Panc1 (cell line): Measurements from ENCODE around the gene POLR3GL. TPM values are rescaled to one million over a fixed set of nuclear protein-coding genes. Genes with fewer than 3 reads are reported as not detected.

Experiments
- ATAC-seq: fragments of 200-7000 bp; cut with Tn5 transposase; 2 replicates; pipeline ENCODE4 v1.9.1; 2020; ENCODE audit warnings: mild to moderate bottlenecking, moderate library complexity
- BruUV-seq: library from RNA; stranded (reverse); fragments of 400-500 nt; replicated peaks from 2 replicates; lab custom pipeline; 2021; lab: Mats Ljungman, UMichigan
- CTCF ChIA-PET: fragments of 300-600 bp; sonication (Branson Sonifier 250); formaldehyde crosslinking; loops from one replicate; lab custom pipeline; 2022; ENCODE audit warnings: antibody characterized with exemption; lab: Charles Lee
- POLR2A ChIA-PET: fragments of 300-600 bp; sonication (Branson Sonifier 250); formaldehyde crosslinking; loops from one replicate; lab custom pipeline; 2022; ENCODE audit warnings: antibody characterized with exemption; lab: Charles Lee
- DNase-seq: peaks from one replicate; pipeline ENCODE4 v3.0.0-alpha.2; 2010; ENCODE audit warnings: low read depth, low spot score
- H3K27ac ChIP-seq: 2 replicates; pipeline ENCODE4 v1.5.1; 2011; ENCODE audit warnings: mild to moderate bottlenecking, low read length, inconsistent platforms
- H3K27me3 ChIP-seq: fragments of 200-500 bp; sonication (Bioruptor generic); 2 replicates; pipeline ENCODE4 v1.6.0; 2014; ENCODE audit warnings: low read length, inconsistent platforms; ENCODE audit not compliant: control insufficient read depth, insufficient read depth
- H3K36me3 ChIP-seq: fragments of 200-500 bp; sonication (Bioruptor generic); 2 replicates; pipeline ENCODE4 v1.5.1; 2014; ENCODE audit warnings: inconsistent platforms, mild to moderate bottlenecking, low read length, moderate library complexity; ENCODE audit not compliant: control insufficient read depth, insufficient read depth
- H3K4me1 ChIP-seq: 2 replicates; pipeline ENCODE4 v1.5.1; 2011; ENCODE audit warnings: inconsistent platforms, mild to moderate bottlenecking, low read length, moderate library complexity; ENCODE audit not compliant: control insufficient read depth, insufficient read depth
- H3K4me3 ChIP-seq, 2 experiments: 2 replicates each; pipeline ENCODE4 v1.5.1; 2011 to 2012; ENCODE audit warnings: low read depth in 2 of 2, low read length in 2 of 2, mild to moderate bottlenecking in 2 of 2, inconsistent platforms in 1 of 2, moderate library complexity in 1 of 2
- H3K9me3 ChIP-seq: fragments of 200-500 bp; sonication (Bioruptor generic); 2 replicates; pipeline ENCODE4 v1.5.1; 2014; ENCODE audit warnings: low read depth, mild to moderate bottlenecking, inconsistent platforms, low read length, moderate library complexity; ENCODE audit not compliant: control insufficient read depth, insufficient read depth
- POLR2AphosphoS5 ChIP-seq: IDR thresholded peaks from 2 replicates; pipeline ENCODE4 v1.6.1; 2012; ENCODE audit warnings: mild to moderate bottlenecking, low read depth, low read length, moderate library complexity
- REST ChIP-seq, 2 experiments: IDR thresholded peaks; 2 replicates each; pipeline ENCODE4 v1.6.1; 2011 to 2012; ENCODE audit warnings: low read depth in 2 of 2, control low read depth in 1 of 2, low read length in 1 of 2, mild to moderate bottlenecking in 1 of 2, moderate library complexity in 1 of 2; ENCODE audit not compliant: insufficient read depth in 1 of 2
- SIN3A ChIP-seq: IDR thresholded peaks from 2 replicates; pipeline ENCODE4 v1.6.1; 2012; ENCODE audit warnings: low read depth, mild to moderate bottlenecking, low read length, moderate library complexity, borderline replicate concordance; ENCODE audit not compliant: insufficient read depth
- TCF7L2 ChIP-seq: IDR thresholded peaks from 2 replicates; pipeline ENCODE4 v1.6.1; 2011; ENCODE audit warnings: mild to moderate bottlenecking, low read depth, low read length, inconsistent platforms
- in situ Hi-C: cut with HindIII; loops from 2 replicates; pipeline ENCODE4 v1.10.0; 2016; ENCODE audit warnings: low sequenced_read_pairs, low pct_unique_long_range_greater_than_20kb
- intact Hi-C: fragments of 100-400 bp; cut with micrococcal nuclease; formaldehyde crosslinking; loops from one replicate; pipeline ENCODE4 v1.10.0; 2022; ENCODE audit not compliant: unreplicated experiment
- total RNA-seq: library from RNA; stranded (reverse); gene quantifications from one replicate; pipeline ENCODE4 v1.2.1, GENCODE V29; 2021; ENCODE audit not compliant: unreplicated experiment
- TF ChIP-seq, protein P1 (sequence below): fragments of 450-650 bp; IDR thresholded peaks from 2 replicates; pipeline ENCODE4 v1.5.1; 2017; ENCODE audit warnings: mild to moderate bottlenecking

POLR3GL gene
- total RNA-seq, 1 experiment from 2014 or later = 14.9 TPM

DNA sequence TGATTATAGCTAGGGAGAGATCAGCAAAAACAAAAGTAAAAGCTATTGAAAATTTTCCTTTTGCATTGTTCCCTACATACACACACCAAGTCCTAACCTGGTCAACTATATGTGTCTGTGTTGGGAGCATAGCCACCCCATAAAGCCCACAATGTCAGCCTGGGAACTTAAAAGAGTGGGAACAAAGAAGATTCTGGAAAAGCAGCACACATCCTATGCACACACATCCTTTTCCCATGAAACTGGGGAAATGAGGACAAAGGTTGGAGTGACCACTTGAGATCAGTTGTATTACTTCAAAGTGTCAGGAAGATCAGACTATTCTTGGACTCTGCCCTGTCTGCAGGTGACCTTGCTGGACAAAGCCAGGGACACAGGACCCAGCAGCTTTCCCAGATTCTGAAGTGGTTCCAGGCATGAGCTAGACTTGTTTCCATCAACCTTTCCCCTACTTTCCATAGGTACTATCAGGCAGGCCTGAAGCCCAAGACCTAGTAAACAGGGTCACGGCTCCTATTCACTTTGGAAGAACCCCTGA is 16.0 kb downstream of the POLR3GL start:
- ChIA-PET POLR2A (no interaction called here), CTCF (interaction anchor here (0.7 kb wide), 1 partner anchor 134 kb away, joined by 7 read pairs; no protein-coding TSS in a partner anchor)

GRCh38 chr1:145982010-145982723 is 17.7 kb downstream of the POLR3GL start:
- no peaks in the 10 kb centered on the region for H3K9me3 ChIP-seq
- no peaks in the 10 kb centered on the region for H3K36me3 ChIP-seq
- ChIA-PET POLR2A (interaction anchor here (0.6 kb wide), 1 partner anchor 56 kb away, joined by 16 read pairs; no protein-coding TSS in a partner anchor), CTCF (interaction anchor here (0.5 kb wide), 1 partner anchor 30 kb away, joined by 5 read pairs; no protein-coding TSS in a partner anchor)
- H3K4me3 ChIP-seq = no peak overlapping the region
- no peak overlapping the region for H3K27ac ChIP-seq
- H3K4me1 ChIP-seq = 0 out of 2 replicates have a peak, but pooled peaks cover 4% of the 10 kb centered on the region
- intact Hi-C loops = no loop called here
- no TSS peak for BruUV-seq
- no peaks in the 10 kb centered on the region for H3K27me3 ChIP-seq
- DNase-seq (no peak), ATAC-seq (no peak)
- in situ Hi-C loops = no loop called here
- TF ChIP-seq TCF7L2 = no peak
- no peak for TF ChIP-seq POLR2AphosphoS5
- TF ChIP-seq, protein P1, sequence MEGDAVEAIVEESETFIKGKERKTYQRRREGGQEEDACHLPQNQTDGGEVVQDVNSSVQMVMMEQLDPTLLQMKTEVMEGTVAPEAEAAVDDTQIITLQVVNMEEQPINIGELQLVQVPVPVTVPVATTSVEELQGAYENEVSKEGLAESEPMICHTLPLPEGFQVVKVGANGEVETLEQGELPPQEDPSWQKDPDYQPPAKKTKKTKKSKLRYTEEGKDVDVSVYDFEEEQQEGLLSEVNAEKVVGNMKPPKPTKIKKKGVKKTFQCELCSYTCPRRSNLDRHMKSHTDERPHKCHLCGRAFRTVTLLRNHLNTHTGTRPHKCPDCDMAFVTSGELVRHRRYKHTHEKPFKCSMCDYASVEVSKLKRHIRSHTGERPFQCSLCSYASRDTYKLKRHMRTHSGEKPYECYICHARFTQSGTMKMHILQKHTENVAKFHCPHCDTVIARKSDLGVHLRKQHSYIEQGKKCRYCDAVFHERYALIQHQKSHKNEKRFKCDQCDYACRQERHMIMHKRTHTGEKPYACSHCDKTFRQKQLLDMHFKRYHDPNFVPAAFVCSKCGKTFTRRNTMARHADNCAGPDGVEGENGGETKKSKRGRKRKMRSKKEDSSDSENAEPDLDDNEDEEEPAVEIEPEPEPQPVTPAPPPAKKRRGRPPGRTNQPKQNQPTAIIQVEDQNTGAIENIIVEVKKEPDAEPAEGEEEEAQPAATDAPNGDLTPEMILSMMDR = no peak
- TF ChIP-seq SIN3A = no peak

More for the DNA sequence above, 16.0 kb downstream of the POLR3GL start:
- TF ChIP-seq, protein P1 = no peak
- TF ChIP-seq REST (IDR thresholded peaks at IDR 0.05; ENCODE audit: insufficient read depth in 1 of 2, low read depth in 2 of 2, low read length in 1 of 2) (no peak), POLR2AphosphoS5 (no peak), SIN3A (no peak), TCF7L2 (no peak)
- H3K4me1 ChIP-seq = 0 out of 2 replicates have a peak, but pooled peaks cover 4% of the 10 kb centered on the region
- BruUV-seq = no TSS peak
- intact Hi-C loops (no loop called here), in situ Hi-C loops (no loop called here)
- no peak overlapping the region for H3K4me3 ChIP-seq
- no peak for ATAC-seq
- no peaks in the 10 kb centered on the region for H3K9me3 ChIP-seq
- no peak overlapping the region for H3K27ac ChIP-seq
- no peaks in the 10 kb centered on the region for H3K27me3 ChIP-seq
- no peak for DNase-seq
- H3K36me3 ChIP-seq = no peaks in the 10 kb centered on the region
